Activated CD4-positive, alpha-beta T cell treated with anti-CD3 and anti-CD28 coated beads for 36 hours (primary cell): ENCODE data around the gene CAP2. TPM values are rescaled to one million over a fixed set of nuclear protein-coding genes. Genes with fewer than 3 reads are reported as not detected.

Source experiments
- ATAC-seq: fragments of 200-7000 bp; cut with Tn5 transposase; one replicate; pipeline ENCODE4 v1.10.0; 2021; ENCODE audit warnings: mild to moderate bottlenecking, moderate library complexity
- CTCF ChIA-PET: fragments of 350-600 bp; sonication (Branson Sonifier 250); formaldehyde crosslinking; loops from one replicate; lab custom pipeline; 2021; ENCODE audit warnings: antibody characterized with exemption; lab: Charles Lee
- POLR2A ChIA-PET: fragments of 350-600 bp; sonication (Branson Sonifier 250); formaldehyde crosslinking; loops from one replicate; lab custom pipeline; 2021; ENCODE audit warnings: antibody characterized with exemption, inconsistent platforms; lab: Charles Lee
- DNase-seq: peaks from one replicate; pipeline ENCODE4 v3.0.0-alpha.2; 2020
- H3K27ac Mint-ChIP-seq: one replicate; pipeline ENCODE4 v1.8.0; 2021; ENCODE audit warnings: mixed read lengths
- H3K27me3 Mint-ChIP-seq: one replicate; pipeline ENCODE4 v1.8.0; 2021; ENCODE audit warnings: mixed read lengths
- H3K36me3 Mint-ChIP-seq: one replicate; pipeline ENCODE4 v1.8.0; 2021; ENCODE audit warnings: low read depth, mixed read lengths
- H3K4me1 Mint-ChIP-seq: one replicate; pipeline ENCODE4 v1.8.0; 2021; ENCODE audit warnings: mixed read lengths
- H3K4me3 Mint-ChIP-seq: one replicate; pipeline ENCODE4 v1.8.0; 2021; ENCODE audit warnings: mild to moderate bottlenecking, moderate library complexity, mixed read lengths
- H3K9me3 Mint-ChIP-seq: one replicate; pipeline ENCODE4 v1.8.0; 2021; ENCODE audit warnings: low read depth, mixed read lengths
- intact Hi-C, 2 experiments: fragments of 100-400 bp; cut with DNase I in 1 of 2; cut with micrococcal nuclease in 1 of 2; formaldehyde crosslinking; loops; one replicate each; pipeline versions ENCODE4 v1.14.2 to v1.15.1; 2022 to 2024; cut with DNase I, micrococcal nuclease
- total RNA-seq, 2 experiments: library from RNA; stranded (reverse); gene quantifications; one replicate each; pipeline ENCODE4 v1.2.3, GENCODE V29; 2021

Gene CAP2
- total RNA-seq, 2 experiments from 2014 or later = not detected

- ChIA-PET CTCF (no interaction called here), POLR2A (no interaction called here)
- DNase-seq (no peak), ATAC-seq (no peak)
- no peak overlapping the region for H3K4me3 Mint-ChIP-seq
- H3K36me3 Mint-ChIP-seq = no peaks in the 10 kb centered on the region
- H3K27ac Mint-ChIP-seq = no peak overlapping the region
- peaks cover 20% of the 10 kb centered on the region for H3K4me1 Mint-ChIP-seq
- intact Hi-C loops = no loop called here
- H3K27me3 Mint-ChIP-seq = no peaks in the 10 kb centered on the region
- H3K9me3 Mint-ChIP-seq = no peaks in the 10 kb centered on the region
Observed at GRCh38 chr6:17588011-17588410, 194.6 kb downstream of the CAP2 start.

- ChIA-PET CTCF (interaction anchor here (0.5 to 1.2 kb wide), 2 partner anchors 9 to 1003 kb away, joined by 3 read pairs; no protein-coding TSS in a partner anchor), POLR2A (no interaction called here)
- peaks cover 14% of the 10 kb centered on the region for H3K4me1 Mint-ChIP-seq
- intact Hi-C loops = no loop called here
- no peaks in the 10 kb centered on the region for H3K36me3 Mint-ChIP-seq
- DNase-seq (peak; percentile 36), ATAC-seq (peak; percentile 79)
- H3K9me3 Mint-ChIP-seq = no peaks in the 10 kb centered on the region
- no peak overlapping the region for H3K27ac Mint-ChIP-seq
- H3K4me3 Mint-ChIP-seq = no peak overlapping the region
- no peaks in the 10 kb centered on the region for H3K27me3 Mint-ChIP-seq
Observed at GRCh38 chr6:17589406-17590096, 196.2 kb downstream of the CAP2 start.

GRCh38 chr6:17591287-17591686 lies 197.9 kb downstream of the CAP2 start:
- POLR2A ChIA-PET = no interaction called here
- Mint-ChIP-seq H3K4me1 (peaks cover 14% of the 10 kb centered on the region), H3K4me3 (no peak overlapping the region), H3K27ac (no peak overlapping the region), H3K36me3 (no peaks in the 10 kb centered on the region), H3K27me3 (no peaks in the 10 kb centered on the region), H3K9me3 (no peaks in the 10 kb centered on the region)
- ATAC-seq (no peak), DNase-seq (no peak)
- CTCF ChIA-PET = no interaction called here
- intact Hi-C loops = no loop called here

- intact Hi-C loops = no loop called here
- Mint-ChIP-seq H3K27ac (no peak overlapping the region), H3K36me3 (no peaks in the 10 kb centered on the region), H3K27me3 (no peaks in the 10 kb centered on the region), H3K4me3 (no peak overlapping the region), H3K4me1 (peaks cover 14% of the 10 kb centered on the region), H3K9me3 (no peaks in the 10 kb centered on the region)
- ChIA-PET CTCF (no interaction called here), POLR2A (no interaction called here)
- DNase-seq (no peak), ATAC-seq (no peak)
Observed at GRCh38 chr6:17593246-17593645, 199.9 kb downstream of the CAP2 start.

- Mint-ChIP-seq H3K4me1 (peaks cover 10% of the 10 kb centered on the region), H3K9me3 (no peaks in the 10 kb centered on the region), H3K27ac (no peak overlapping the region), H3K4me3 (no peak overlapping the region), H3K36me3 (no peaks in the 10 kb centered on the region), H3K27me3 (no peaks in the 10 kb centered on the region)
- CTCF ChIA-PET = interaction anchor here (1.0 kb wide), 1 partner anchor 12 kb away, joined by 5 read pairs; no protein-coding TSS in a partner anchor
- DNase-seq (no peak), ATAC-seq (no peak)
- intact Hi-C loops = no loop called here
- POLR2A ChIA-PET = no interaction called here
Observed at GRCh38 chr6:17596085-17596484, 202.7 kb downstream of the CAP2 start.

GRCh38 chr6:17599877-17600526 lies 206.6 kb downstream of the CAP2 start, which contains the start of gene FAM8A1:
FAM8A1 (plus strand) TSS chr6:17600302; CDS start chr6:17600410, 108 bp downstream.
- CTCF ChIA-PET = interaction anchor here (0.6 kb wide), 2 partner anchors 53 to 1760 kb away, joined by 3 to 5 read pairs; no protein-coding TSS in a partner anchor

GRCh38 chr6:17600527-17601385 lies 207.4 kb downstream of the CAP2 start:
- no peaks in the 10 kb centered on the region for H3K27me3 Mint-ChIP-seq
- H3K4me1 Mint-ChIP-seq = peaks cover 41% of the 10 kb centered on the region
- peak overlapping the region; percentile 75 for H3K4me3 Mint-ChIP-seq
- intact Hi-C loops = loop anchor here (1.0 to 5.0 kb wide), 7 partner anchors 52 to 1278 kb away; partner anchors contain the start of genes NUP153 (in 2 of the 2), DEK (in 1 of the 2), KDM1B (in 1 of the 2) and NHLRC1 (in 1 of the 2)
- ChIA-PET CTCF (interaction anchor here (0.6 kb wide), 1 partner anchor 1281 kb away, joined by 3 read pairs; no protein-coding TSS in a partner anchor), POLR2A (interaction anchor here (0.8 to 1.6 kb wide), 2 partner anchors 106 to 130 kb away, joined by 3 to 5 read pairs; partner anchors contain the start of gene NUP153)
- ATAC-seq = peak; percentile 43
- H3K27ac Mint-ChIP-seq = peak overlapping the region; percentile 66
- H3K9me3 Mint-ChIP-seq = no peaks in the 10 kb centered on the region
- peak; percentile 62 for DNase-seq
- H3K36me3 Mint-ChIP-seq = no peaks in the 10 kb centered on the region

More at GRCh38 chr6:17599877-17600526, 206.6 kb downstream of the CAP2 start, which contains the start of gene FAM8A1:
- DNase-seq (peak; percentile 98), ATAC-seq (peak; percentile 83)
- Mint-ChIP-seq H3K9me3 (no peaks in the 10 kb centered on the region), H3K27me3 (no peaks in the 10 kb centered on the region), H3K36me3 (no peaks in the 10 kb centered on the region), H3K4me1 (peaks cover 41% of the 10 kb centered on the region), H3K27ac (peak within 1 kb of the TSS; percentile 66), H3K4me3 (peak within 1 kb of the TSS; percentile 75)
- intact Hi-C loops = loop anchor here (1.0 to 5.0 kb wide), 7 partner anchors 52 to 1278 kb away; partner anchors contain the start of genes NUP153 (in 2 of the 2), DEK (in 1 of the 2), KDM1B (in 1 of the 2) and NHLRC1 (in 1 of the 2)
- POLR2A ChIA-PET = interaction anchor here (0.8 to 1.6 kb wide), 2 partner anchors 107 to 130 kb away, joined by 3 to 5 read pairs; partner anchors contain the start of gene NUP153

GRCh38 chr6:17601386-17601703 lies 207.9 kb downstream of the CAP2 start:
- no peaks in the 10 kb centered on the region for H3K27me3 Mint-ChIP-seq
- no peaks in the 10 kb centered on the region for H3K36me3 Mint-ChIP-seq
- ChIA-PET CTCF (no interaction called here), POLR2A (no interaction called here)
- peak overlapping the region; percentile 75 for H3K4me3 Mint-ChIP-seq
- no peak for DNase-seq
- H3K4me1 Mint-ChIP-seq = peaks cover 41% of the 10 kb centered on the region
- peak overlapping the region; percentile 66 for H3K27ac Mint-ChIP-seq
- H3K9me3 Mint-ChIP-seq = no peaks in the 10 kb centered on the region
- no peak for ATAC-seq
- intact Hi-C loops = loop anchor here (5.0 kb wide), 3 partner anchors 51 to 1279 kb away; no protein-coding TSS in a partner anchor

- ChIA-PET POLR2A (interaction anchor here (0.7 kb wide), 1 partner anchor 99 kb away, joined by 3 read pairs; no protein-coding TSS in a partner anchor), CTCF (interaction anchor here (0.6 to 1.6 kb wide), 7 partner anchors 19 to 106 kb away, joined by 3 to 5 read pairs (median 4); no protein-coding TSS in a partner anchor)
- Mint-ChIP-seq H3K27ac (no peak overlapping the region), H3K4me1 (peaks cover 41% of the 10 kb centered on the region), H3K27me3 (no peaks in the 10 kb centered on the region), H3K36me3 (no peaks in the 10 kb centered on the region), H3K4me3 (no peak overlapping the region), H3K9me3 (no peaks in the 10 kb centered on the region)
- peak; percentile 7 for ATAC-seq
- intact Hi-C loops = loop anchor here (5.0 kb wide), 3 partner anchors 49 to 1281 kb away; no protein-coding TSS in a partner anchor
- no peak for DNase-seq
Observed at GRCh38 chr6:17602888-17603287, 209.5 kb downstream of the CAP2 start.

GRCh38 chr6:17606606-17607005 lies 213.2 kb downstream of the CAP2 start:
- ChIA-PET POLR2A (no interaction called here), CTCF (interaction anchor here (0.6 to 1.5 kb wide), 3 partner anchors 21 to 101 kb away, joined by 3 to 4 read pairs (median 3); no protein-coding TSS in a partner anchor)
- Mint-ChIP-seq H3K9me3 (no peaks in the 10 kb centered on the region), H3K27ac (no peak overlapping the region), H3K4me3 (no peak overlapping the region), H3K36me3 (peaks cover 3% of the 10 kb centered on the region), H3K27me3 (no peaks in the 10 kb centered on the region), H3K4me1 (peaks cover 29% of the 10 kb centered on the region)
- DNase-seq (no peak), ATAC-seq (no peak)
- intact Hi-C loops = no loop called here
